Stimulated activated CD8-positive, alpha-beta memory T cell treated with anti-CD3 and anti-CD28 coated beads, Interleukin-15, amount 100 ng/mL, for 1 hour (primary cell): ENCODE data around the gene TTC9.

ENCODE experiments used
- DNase-seq: peaks from one replicate; pipeline ENCODE4 v3.0.0-alpha.2; 2020; ENCODE audit warnings: low read depth

Gene TTC9

GRCh38 chr14:70645892-70646291 lies 4.2 kb downstream of the TTC9 start:
- no peak for DNase-seq

- no peak for DNase-seq
These were observed 5.0 kb downstream of the TTC9 start for GRCh38 chr14:70646705-70647104.

GRCh38 chr14:70648346-70648745 lies 6.6 kb downstream of the TTC9 start:
- DNase-seq = no peak

- DNase-seq = no peak
These were observed 8.1 kb downstream of the TTC9 start for GRCh38 chr14:70649803-70650202.

- no peak for DNase-seq
These were observed 9.8 kb downstream of the TTC9 start for GRCh38 chr14:70651522-70651921.

GRCh38 chr14:70652871-70653270 lies 11.2 kb downstream of the TTC9 start:
- DNase-seq = no peak

GRCh38 chr14:70653662-70654061 lies 11.9 kb downstream of the TTC9 start:
- DNase-seq = no peak

GRCh38 chr14:70654632-70655031 lies 12.9 kb downstream of the TTC9 start:
- DNase-seq = no peak

- peak; percentile 35 for DNase-seq
These were observed 13.6 kb downstream of the TTC9 start for GRCh38 chr14:70655110-70655826.

- no peak for DNase-seq
These were observed 17.2 kb downstream of the TTC9 start for GRCh38 chr14:70658899-70659298.

GRCh38 chr14:70660967-70661893 lies 19.5 kb downstream of the TTC9 start:
- DNase-seq = no peak

GRCh38 chr14:70662080-70662479 lies 20.4 kb downstream of the TTC9 start:
- DNase-seq = no peak

- no peak for DNase-seq
These were observed 21.1 kb downstream of the TTC9 start for GRCh38 chr14:70662816-70663215.

- no peak for DNase-seq
These were observed 22.0 kb downstream of the TTC9 start for GRCh38 chr14:70663707-70664179.

- DNase-seq = no peak
These were observed 23.2 kb downstream of the TTC9 start for GRCh38 chr14:70664698-70665447.

- no peak for DNase-seq
These were observed 24.0 kb downstream of the TTC9 start for GRCh38 chr14:70665448-70666360.

GRCh38 chr14:70666361-70666686 lies 24.6 kb downstream of the TTC9 start:
- no peak for DNase-seq

GRCh38 chr14:70670992-70671651 lies 29.4 kb downstream of the TTC9 start:
- no peak for DNase-seq

- no peak for DNase-seq
These were observed 30.2 kb downstream of the TTC9 start for GRCh38 chr14:70671652-70672644.

- DNase-seq = no peak
These were observed 35.6 kb downstream of the TTC9 start for GRCh38 chr14:70677341-70677740.
